ENCODE results near the gene LSM4. TPM values are rescaled to one million over a fixed set of nuclear protein-coding genes. Genes with fewer than 3 reads are reported as not detected.

Gene LSM4
- total RNA-seq, 2 experiments from 2014 or later = 40.2 to 47.4 TPM

- no peak overlapping the region for H3K4me3 Mint-ChIP-seq
- TF ChIP-seq, protein P1, sequence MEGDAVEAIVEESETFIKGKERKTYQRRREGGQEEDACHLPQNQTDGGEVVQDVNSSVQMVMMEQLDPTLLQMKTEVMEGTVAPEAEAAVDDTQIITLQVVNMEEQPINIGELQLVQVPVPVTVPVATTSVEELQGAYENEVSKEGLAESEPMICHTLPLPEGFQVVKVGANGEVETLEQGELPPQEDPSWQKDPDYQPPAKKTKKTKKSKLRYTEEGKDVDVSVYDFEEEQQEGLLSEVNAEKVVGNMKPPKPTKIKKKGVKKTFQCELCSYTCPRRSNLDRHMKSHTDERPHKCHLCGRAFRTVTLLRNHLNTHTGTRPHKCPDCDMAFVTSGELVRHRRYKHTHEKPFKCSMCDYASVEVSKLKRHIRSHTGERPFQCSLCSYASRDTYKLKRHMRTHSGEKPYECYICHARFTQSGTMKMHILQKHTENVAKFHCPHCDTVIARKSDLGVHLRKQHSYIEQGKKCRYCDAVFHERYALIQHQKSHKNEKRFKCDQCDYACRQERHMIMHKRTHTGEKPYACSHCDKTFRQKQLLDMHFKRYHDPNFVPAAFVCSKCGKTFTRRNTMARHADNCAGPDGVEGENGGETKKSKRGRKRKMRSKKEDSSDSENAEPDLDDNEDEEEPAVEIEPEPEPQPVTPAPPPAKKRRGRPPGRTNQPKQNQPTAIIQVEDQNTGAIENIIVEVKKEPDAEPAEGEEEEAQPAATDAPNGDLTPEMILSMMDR (IDR thresholded peaks at IDR 0.05) = no peak
- DNase-seq (peak in 1 of 14 experiments; percentile 54), ATAC-seq (ENCODE audit: poor library complexity) (no peak)
- H3K27ac ChIP-seq (ENCODE audit: low read depth in 1 of 2, low read length in 2 of 2) = no peak overlapping the region
- H3K36me3 Mint-ChIP-seq (ENCODE audit: low read depth) = peaks cover 29% of the 10 kb centered on the region
- H3K27me3 Mint-ChIP-seq = no peaks in the 10 kb centered on the region
- ChIA-PET CTCF (no interaction called here), POLR2A (no interaction called here)
- peaks cover 13% of the 10 kb centered on the region for H3K4me1 Mint-ChIP-seq (ENCODE audit: low read depth)
- H3K36me3 ChIP-seq (ENCODE audit: insufficient read depth, low read length) = peaks cover 46% of the 10 kb centered on the region
- H3K27ac Mint-ChIP-seq = no peak overlapping the region
- no peaks in the 10 kb centered on the region for H3K9me3 Mint-ChIP-seq
- no peak overlapping the region for H3K4me3 ChIP-seq (ENCODE audit: low read length)
- H3K9me3 ChIP-seq (ENCODE audit: control insufficient read depth in 1 of 2, insufficient read depth in 1 of 2, low read length in 2 of 2) = no peaks in the 10 kb centered on the region
- intact Hi-C loops (cut with DNase I, micrococcal nuclease) = no loop called here
- H3K4me1 ChIP-seq (ENCODE audit: insufficient read depth, low read length) = peaks cover 17% of the 10 kb centered on the region
- H3K27me3 ChIP-seq (ENCODE audit: control insufficient read depth in 1 of 2, insufficient read depth in 2 of 2, low read length in 2 of 2) = no peaks in the 10 kb centered on the region
Observed at GRCh38 chr19:18266771-18267686, 55.8 kb downstream of the LSM4 start.

DNA sequence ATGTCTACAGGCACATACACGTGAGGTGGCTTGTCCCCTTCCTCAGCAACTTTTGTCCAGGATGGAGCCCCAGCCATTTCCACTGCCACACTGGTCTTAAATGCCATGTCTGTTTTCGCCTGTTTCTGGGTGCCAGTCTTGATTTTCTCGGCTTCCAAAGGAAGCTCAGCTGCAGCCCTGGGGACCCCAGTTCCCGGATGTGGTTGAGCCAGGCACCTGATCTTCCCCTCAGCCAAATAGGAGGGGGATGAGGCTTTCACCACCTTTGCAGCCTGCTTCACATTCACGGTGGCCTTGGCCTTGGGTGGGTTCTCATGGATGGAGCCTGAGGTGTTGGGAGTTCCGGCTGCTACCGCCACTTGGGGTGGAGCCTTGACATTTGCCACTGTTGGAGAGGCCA, 57.3 kb downstream of the LSM4 start:
- Mint-ChIP-seq H3K36me3 (ENCODE audit: low read depth) (peaks cover 29% of the 10 kb centered on the region), H3K4me1 (ENCODE audit: low read depth) (peaks cover 10% of the 10 kb centered on the region), H3K4me3 (no peak overlapping the region), H3K27me3 (no peaks in the 10 kb centered on the region), H3K9me3 (no peaks in the 10 kb centered on the region), H3K27ac (no peak overlapping the region)
- ATAC-seq (ENCODE audit: poor library complexity) (peak; percentile 10), DNase-seq (no peak)
- ChIA-PET CTCF (no interaction called here), POLR2A (no interaction called here)
- Histone ChIP-seq H3K36me3 (ENCODE audit: insufficient read depth, low read length) (peaks cover 46% of the 10 kb centered on the region), H3K9me3 (ENCODE audit: control insufficient read depth in 1 of 2, insufficient read depth in 1 of 2, low read length in 2 of 2) (no peaks in the 10 kb centered on the region), H3K4me1 (ENCODE audit: insufficient read depth, low read length) (peaks cover 17% of the 10 kb centered on the region), H3K4me3 (ENCODE audit: low read length) (no peak overlapping the region), H3K27me3 (ENCODE audit: control insufficient read depth in 1 of 2, insufficient read depth in 2 of 2, low read length in 2 of 2) (no peaks in the 10 kb centered on the region), H3K27ac (ENCODE audit: low read depth in 1 of 2, low read length in 2 of 2) (no peak overlapping the region)
- TF ChIP-seq, protein P1 (IDR thresholded peaks at IDR 0.05) = no peak
- intact Hi-C loops (cut with DNase I, micrococcal nuclease) = no loop called here

DNA sequence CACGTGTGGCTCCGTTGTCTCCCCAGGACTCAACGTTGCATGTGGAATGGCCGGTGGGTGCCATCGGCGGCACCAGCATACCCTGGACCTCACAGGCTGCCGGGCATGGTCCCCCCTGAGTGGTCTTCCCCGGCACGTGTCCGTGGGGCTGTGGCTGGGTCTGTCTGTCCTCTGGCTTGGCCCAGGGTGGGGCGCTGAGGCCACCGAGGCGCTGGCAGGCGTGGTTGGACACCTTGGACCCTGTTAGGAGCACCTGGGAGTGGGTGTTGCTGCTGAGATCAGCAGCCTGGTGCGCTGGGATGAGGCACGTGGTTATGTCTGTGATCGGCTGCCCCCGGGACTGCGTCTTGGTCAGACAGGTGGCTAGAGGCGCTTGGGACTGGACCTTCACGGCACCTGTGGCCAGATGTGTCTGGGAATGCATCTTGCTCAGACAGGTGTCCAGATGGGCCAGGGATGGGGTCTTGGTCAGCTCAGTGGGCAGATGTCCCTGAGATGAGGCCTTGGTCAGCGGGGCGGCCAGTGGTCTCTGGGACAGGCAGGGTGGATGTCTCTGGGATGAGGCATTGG, 57.8 kb downstream of the LSM4 start:
- H3K4me1 Mint-ChIP-seq (ENCODE audit: low read depth) = peaks cover 10% of the 10 kb centered on the region
- H3K4me1 ChIP-seq (ENCODE audit: insufficient read depth, low read length) = peaks cover 17% of the 10 kb centered on the region
- peaks cover 44% of the 10 kb centered on the region for H3K36me3 ChIP-seq (ENCODE audit: insufficient read depth, low read length)
- DNase-seq (peak in 2 of 14 experiments; percentile 17 to 44), ATAC-seq (ENCODE audit: poor library complexity) (no peak)
- no peak overlapping the region for H3K27ac Mint-ChIP-seq
- H3K9me3 Mint-ChIP-seq = no peaks in the 10 kb centered on the region
- peaks cover 29% of the 10 kb centered on the region for H3K36me3 Mint-ChIP-seq (ENCODE audit: low read depth)
- H3K4me3 Mint-ChIP-seq = no peak overlapping the region
- intact Hi-C loops (cut with DNase I, micrococcal nuclease) = no loop called here
- H3K27me3 ChIP-seq (ENCODE audit: control insufficient read depth in 1 of 2, insufficient read depth in 2 of 2, low read length in 2 of 2) = no peaks in the 10 kb centered on the region
- POLR2A ChIA-PET = interaction anchor here (0.7 kb wide), 1 partner anchor 14 kb away, joined by 5 read pairs; no protein-coding TSS in a partner anchor
- H3K4me3 ChIP-seq (ENCODE audit: low read length) = no peak overlapping the region
- H3K27ac ChIP-seq (ENCODE audit: low read depth in 1 of 2, low read length in 2 of 2) = no peak overlapping the region
- CTCF ChIA-PET = no interaction called here
- TF ChIP-seq, protein P1 (IDR thresholded peaks at IDR 0.05) = no peak
- no peaks in the 10 kb centered on the region for H3K9me3 ChIP-seq (ENCODE audit: control insufficient read depth in 1 of 2, insufficient read depth in 1 of 2, low read length in 2 of 2)
- H3K27me3 Mint-ChIP-seq = no peaks in the 10 kb centered on the region

All from CD4-positive, alpha-beta T cell (primary cell).